HG03045 (cell line): ENCODE data around the gene TTBK1.

Source experiments
- ATAC-seq: cut with Tn5 transposase; IDR thresholded peaks from one replicate; pipeline ENCODE4 v1.9.1; 2021; ENCODE audit warnings: mild to moderate bottlenecking, moderate library complexity; ENCODE audit not compliant: unreplicated experiment

TTBK1 gene

DNA sequence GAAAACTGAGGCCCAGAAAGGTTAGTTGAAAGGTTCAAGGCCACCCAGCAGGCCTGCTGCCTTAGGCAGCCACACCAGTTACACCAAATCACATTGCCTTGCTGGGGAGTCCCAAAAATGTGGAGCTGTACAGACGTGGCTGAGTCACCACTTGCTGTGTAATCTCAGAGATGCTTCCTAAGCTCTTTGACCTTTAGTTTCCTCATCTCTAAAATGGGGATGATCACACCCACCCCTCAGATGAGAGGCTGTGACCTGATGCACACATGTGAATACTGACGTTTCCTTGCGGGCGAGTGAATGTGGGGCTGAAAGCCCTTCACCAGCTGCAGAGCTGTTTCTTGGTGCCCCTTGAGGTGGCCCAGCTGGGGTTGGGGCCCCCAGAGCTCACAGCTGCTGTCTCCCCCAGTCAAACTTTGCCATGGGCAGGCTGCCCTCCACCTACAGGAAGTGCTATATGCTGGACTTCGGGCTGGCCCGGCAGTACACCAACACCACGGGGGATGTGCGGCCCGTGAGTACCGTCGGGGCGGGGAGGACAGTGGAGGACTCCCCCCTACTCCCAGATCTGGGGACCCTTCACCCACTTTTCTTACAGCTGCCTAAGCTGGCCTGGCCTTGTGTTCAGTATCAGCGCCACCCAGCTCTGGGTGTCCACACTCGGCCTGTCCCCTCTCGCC is 11.0 kb downstream of the TTBK1 start:
- no peak for ATAC-seq

DNA sequence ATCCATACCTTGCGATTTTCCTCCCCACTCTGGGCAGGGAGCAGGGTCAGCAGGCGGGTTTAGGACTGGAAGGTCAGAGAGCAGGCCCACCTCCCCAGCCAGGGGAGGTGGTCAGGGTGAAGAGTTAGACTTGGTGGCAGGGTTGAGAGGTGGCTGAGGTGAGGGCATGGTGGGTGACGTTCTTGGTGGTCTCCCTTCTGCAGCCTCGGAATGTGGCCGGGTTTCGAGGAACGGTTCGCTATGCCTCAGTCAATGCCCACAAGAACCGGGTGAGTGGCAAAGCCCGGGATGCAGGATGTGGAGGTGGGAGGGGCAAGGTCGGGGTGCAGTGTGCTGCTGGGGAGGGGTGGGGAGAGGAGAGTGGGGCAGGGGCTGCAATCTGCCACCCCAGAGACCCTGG is 11.6 kb downstream of the TTBK1 start:
- ATAC-seq, result no peak

DNA sequence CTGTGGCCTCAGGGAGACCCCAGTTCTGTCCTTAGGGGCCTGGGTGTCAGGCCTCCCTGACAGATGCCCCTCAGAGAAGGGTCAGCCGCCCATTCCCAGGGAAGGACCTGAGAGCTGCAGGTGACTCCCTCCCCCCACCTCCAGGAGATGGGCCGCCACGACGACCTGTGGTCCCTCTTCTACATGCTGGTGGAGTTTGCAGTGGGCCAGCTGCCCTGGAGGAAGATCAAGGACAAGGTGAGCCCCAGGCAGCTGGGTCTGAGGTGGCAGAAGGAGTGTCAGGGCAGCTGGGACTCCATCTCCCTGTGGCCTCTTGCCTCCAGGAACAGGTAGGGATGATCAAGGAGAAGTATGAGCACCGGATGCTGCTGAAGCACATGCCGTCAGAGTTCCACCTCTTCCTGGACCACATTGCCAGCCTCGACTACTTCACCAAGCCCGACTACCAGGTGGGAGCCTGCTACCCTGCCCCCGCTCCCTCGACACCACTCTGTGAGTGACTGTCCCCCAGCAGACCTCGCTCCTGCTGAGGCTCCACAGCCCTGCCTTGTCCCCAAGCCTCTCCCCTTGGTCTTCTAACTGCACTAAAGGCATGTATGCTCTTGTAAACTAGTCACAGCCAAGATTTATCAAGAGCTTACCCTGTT is 12.2 kb downstream of the TTBK1 start:
- no peak for ATAC-seq

DNA sequence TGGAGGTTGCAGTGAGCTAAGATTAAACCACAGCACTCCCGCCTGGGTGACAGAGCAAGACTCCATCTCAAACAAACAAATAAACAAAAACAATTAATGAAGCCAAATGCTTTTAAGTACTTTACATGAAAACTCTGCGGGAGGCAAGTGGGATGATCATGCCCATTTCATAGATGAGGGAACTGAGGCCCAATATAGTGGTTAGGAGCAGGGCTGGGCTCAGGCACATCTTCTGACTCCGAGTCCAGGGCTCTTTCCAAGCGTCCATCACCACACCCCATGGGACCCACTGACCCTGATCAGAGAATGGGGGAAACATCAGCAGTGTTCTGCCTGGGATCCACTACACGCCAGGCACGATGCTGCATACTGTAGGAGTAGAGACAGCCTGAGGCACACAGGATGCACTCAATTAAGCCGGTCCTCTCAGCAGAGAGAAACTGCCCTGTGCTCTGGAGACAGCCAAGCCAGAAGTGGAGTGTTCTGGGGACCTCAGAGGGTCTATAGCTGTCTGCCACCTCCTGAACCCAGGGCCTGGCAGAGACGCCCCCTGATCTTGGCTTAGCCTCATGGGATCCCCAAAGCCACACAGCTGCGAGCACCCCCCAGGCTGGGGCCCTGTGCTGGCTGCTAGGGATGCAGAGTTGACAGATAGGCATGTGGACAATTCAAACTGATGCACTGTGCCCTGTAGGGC is 13.5 kb downstream of the TTBK1 start:
- no peak for ATAC-seq

DNA sequence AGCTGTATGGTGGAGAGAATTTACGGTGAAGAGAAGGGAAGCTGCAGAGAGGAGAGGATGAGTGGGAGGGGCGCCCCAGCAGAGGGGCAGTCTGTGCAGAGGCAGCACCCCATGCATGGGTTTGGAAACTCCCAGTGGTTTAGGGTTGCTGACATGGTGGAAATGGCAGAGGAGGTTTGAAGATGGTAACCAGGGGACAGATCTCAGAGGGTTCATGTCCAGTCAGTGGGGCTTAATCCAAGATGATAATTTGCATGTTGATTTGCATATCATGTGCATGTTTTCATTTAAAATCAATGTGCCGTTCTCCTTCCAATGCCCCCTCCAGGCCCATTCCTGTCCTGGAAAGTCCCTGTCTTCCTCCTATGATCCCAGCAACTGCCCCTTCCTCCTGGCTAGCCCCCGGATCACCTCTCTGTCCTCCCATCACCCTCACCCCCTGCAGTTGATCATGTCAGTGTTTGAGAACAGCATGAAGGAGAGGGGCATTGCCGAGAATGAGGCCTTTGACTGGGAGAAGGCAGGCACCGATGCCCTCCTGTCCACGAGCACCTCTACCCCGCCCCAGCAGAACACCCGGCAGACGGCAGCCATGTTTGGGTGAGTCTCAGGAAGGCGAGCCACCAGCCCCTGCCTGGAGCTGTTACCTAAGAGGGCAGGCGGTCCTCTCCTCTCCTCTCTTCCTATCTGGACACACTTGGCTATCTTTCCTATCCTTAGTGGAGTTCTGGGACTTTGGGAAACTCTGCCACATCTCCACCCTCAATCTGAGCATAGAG is 14.3 kb downstream of the TTBK1 start:
- ATAC-seq, result no peak

DNA sequence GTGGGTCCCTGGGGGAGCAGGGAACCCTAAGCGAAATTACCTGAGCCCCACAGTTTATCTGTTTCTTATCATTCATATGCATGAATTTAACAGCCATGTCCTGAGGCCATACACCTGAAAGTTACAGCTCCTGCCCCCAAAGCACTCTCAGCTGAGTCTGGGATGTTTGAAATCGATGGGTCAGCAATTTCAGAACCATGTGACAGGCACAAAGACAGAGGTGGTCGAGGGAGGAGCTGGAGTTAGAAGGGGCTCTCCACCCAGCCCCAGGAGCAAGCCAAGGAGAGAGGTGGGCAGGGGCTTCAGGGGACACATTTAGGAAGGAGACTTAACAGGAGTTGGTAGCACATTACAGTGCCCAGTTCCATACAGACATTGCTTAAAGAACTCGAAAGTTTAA is 14.9 kb downstream of the TTBK1 start:
- ATAC-seq, result no peak

DNA sequence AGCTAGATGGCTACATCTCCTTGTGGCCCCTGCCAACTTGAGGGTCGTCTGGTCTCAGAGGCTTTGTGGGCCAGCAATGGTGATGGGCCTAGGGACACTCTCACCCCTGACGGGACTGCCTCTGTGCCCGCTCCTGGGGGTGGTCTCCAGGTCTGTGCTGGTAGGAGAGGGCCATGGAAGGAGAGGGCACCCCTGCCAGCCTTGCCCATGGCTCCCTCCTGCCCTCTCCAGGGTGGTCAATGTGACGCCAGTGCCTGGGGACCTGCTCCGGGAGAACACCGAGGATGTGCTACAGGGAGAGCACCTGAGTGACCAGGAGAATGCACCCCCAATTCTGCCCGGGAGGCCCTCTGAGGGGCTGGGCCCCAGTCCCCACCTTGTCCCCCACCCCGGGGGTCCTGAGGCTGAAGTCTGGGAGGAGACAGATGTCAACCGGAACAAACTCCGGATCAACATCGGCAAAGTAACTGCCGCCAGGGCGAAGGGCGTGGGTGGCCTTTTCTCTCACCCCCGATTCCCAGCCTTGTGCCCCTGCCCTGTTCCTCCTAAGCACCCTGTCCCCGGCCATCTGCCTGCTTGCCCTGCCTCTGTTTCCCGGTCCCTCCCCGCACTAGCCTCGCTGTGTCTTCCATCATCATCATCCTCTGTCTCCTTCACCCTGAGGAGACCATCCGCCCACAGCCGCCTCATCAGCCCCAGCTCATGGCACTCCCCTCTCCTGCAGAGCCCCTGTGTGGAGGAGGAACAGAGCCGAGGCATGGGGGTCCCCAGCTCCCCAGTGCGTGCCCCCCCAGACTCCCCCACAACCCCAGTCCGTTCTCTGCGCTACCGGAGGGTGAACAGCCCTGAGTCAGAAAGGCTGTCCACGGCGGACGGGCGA is 15.8 kb downstream of the TTBK1 start:
- no peak for ATAC-seq

DNA sequence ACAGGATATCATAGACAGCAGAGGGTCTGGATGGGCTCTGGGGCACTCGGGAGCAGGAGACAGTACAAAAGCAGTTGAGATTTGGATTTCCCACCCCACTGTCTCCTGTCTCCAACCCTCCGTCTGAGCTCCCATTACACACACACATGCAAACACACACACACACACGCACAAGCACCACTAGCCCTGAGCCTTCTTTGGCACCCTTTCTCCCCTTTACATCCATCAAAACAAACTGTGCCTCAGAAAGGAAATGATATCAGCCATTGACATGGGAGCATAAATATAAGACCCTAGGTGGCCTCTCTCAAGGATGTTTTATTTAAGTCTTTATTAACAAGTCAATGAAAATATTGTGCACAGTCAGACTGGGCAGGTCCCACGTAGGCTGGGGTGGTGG is 17.5 kb downstream of the TTBK1 start:
- no peak for ATAC-seq

DNA sequence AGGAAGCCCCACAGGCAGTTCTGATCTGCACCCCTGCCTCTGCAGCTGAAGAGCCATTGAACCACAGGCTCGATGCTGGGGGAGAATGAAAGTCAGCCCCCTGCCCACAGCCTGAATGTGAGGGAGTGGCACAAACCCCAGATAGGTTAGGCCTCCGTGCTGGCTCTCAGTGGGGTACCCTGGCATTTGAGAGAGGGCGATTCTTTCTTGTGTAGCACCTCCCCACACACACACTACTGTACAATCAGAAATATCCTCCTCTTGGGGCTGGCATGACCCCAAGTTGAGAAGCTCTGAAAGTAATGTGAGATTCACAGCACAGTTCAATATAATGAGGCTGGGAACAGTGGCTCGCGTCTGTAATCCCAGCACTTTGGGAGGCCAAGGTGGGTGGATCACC is 17.9 kb downstream of the TTBK1 start:
- no peak for ATAC-seq

DNA sequence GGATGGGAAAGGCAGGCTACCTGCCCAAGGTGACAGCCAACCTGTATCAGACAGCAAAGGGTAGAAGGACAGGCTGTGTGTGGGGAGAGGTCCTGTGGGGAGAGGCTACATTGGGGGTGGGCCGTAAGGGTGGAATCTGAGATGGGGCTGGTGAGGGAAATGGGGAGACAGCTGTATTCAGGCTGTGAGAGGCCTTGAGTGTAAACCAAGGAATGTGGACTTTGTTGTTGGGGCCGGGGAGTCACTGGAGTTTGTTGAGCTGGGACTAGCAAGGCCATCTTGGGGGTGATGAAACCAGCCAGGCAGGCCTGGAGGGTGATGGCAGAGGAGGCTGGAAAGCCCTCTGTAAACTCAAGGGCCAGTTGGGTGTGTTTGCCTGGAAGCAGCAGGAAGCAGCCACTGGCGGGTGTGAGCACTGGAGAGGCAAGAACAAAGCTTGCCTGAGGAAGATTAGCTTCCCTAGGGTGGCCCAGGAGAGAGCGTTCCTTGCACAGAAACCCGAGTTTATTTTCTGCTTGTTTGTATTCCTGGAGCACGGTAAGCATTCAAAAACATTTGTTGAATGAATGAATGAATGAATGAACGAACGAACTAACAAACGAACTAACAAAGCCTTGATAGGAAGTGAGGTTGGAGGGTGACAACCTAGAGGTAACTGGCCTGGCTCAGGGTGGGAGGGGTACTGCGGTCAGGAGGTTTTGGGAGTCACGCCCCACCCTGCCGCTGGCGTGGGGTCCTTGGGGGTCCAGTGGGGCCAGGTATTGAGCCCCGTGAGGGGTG is 18.9 kb downstream of the TTBK1 start:
- ATAC-seq, result no peak

DNA sequence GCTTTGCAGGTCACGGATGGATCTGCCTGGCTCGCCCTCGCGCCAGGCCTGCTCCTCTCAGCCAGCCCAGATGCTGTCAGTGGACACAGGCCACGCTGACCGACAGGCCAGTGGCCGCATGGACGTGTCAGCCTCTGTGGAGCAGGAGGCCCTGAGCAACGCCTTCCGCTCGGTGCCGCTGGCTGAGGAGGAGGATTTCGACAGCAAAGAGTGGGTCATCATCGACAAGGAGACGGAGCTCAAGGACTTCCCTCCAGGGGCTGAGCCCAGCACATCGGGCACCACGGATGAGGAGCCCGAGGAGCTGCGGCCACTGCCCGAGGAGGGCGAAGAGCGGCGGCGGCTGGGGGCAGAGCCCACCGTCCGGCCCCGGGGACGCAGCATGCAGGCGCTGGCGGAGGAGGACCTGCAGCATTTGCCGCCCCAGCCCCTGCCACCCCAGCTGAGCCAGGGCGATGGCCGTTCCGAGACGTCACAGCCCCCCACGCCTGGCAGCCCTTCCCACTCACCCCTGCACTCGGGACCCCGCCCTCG is 19.6 kb downstream of the TTBK1 start:
- no peak for ATAC-seq

DNA sequence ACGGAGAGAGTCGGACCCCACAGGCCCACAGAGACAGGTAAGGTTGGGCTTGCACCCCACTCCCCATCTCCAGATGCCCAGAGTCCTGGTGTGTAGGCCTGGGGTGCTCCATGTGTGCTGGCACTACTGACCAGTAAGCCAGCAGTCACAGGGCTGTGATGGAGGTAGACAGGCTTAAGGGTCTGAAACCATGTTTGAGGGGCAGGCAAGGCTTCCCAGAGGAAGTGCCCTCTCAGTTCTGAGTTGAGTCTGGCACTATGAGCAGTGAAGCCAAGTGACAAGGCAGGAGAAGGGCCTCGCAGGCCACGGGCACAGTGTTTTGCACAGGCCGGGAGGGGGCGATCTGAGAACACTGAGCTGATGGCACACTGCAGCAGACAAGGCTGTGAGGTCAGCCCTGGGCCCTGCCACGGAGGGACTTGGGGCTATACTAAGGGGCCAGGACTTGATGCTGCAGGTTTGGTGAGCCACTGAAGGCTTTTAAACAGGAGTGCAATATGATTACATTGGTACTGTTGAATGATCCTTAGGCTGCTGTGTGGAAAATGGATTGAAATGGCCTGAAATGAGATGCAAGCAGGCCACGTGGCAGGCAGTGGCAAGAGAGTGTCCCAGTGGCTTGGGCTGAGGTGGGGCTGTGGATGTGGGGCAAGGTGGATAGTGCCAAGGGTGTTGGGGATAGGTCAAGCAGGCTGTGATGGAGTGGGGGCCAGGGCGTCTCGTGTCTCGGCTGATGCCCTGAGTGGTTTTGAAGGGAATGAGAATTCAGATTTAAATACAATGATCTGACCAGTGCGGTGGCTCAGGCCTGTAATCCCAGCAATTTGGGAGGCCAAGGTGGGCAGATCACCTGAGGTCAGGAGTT is 20.3 kb downstream of the TTBK1 start:
- ATAC-seq, result peak; percentile 73

DNA sequence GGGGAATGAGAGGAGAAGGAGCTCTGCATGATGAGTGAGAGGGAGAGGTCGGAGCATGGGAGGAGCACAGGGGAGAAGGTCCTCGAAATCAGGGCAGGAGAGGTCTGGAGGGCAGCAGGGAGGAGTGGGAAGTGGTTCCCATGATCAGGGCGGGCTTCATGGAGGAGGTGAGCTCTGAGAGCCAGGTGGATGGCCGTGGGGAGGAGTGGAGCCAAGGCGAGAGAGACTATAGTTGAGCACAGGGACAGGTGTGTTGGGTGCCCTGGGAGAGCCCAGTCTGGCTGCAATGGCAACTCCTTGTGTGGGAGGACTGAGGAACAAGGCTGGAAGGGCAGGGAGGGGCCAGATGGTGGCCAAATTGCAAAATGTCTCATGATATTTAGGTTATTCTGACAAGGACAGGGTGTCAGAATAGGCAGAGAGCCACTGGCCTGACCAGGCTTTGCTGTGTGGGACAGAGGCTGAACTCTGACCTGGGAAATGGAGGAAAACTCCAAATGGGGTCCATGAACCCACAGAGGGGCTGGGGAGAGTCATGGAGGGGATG is 21.4 kb downstream of the TTBK1 start:
- no peak for ATAC-seq

DNA sequence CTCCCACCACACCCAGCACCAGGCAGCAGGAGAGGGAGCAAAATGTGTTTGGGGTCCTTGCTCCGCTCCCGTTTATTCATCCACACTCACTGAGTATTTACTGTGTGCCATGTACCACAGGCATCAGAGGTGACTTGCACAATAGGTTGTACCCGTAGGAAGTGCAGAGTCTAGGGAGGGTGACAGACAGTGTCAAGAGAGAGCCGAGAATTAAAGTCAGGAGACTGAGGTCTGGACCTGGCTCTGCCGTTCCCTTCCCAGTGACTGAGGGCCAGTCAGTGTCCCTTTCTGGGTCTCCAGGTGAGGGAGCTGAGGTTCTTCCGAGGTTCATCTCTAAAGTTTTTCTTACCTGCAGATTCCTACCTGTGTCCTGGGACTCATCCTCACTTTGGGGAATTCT is 22.3 kb downstream of the TTBK1 start:
- ATAC-seq, result no peak

DNA sequence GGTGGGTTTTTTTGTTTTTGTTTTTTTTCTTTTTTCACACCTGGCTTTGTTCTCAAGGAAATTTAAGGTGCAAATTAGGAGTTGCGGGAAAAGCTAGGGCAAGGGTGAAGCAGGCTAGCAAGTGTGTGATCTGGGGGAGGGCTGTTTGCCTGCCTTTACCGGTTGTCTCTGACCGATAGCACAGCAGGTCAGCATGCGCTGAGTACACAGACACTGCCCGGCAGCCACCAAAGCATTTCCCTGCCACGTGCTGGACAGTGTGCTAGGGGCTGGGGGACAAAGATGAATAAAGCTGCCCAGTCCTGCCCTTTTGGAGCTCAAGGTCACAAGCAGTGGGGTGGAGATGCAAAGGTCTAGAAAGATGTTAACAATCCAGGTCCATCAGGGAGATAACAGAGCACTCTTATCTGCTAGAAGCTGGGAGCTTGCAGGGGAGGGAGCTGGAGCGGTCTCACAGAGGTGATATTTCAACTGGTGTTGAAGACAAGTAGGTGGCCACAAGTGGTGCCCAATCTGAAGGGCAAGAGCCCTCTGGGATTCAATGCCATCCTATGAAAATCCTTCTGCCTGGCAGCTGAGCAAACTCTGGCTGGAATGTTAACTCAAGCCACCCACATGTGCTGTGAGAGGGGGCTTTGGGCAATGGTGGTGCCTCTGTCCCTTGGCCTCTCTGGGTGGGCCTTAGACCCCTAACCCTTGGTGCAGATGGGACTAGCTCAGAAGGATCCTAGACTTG is 24.5 kb downstream of the TTBK1 start:
- ATAC-seq, result no peak

DNA sequence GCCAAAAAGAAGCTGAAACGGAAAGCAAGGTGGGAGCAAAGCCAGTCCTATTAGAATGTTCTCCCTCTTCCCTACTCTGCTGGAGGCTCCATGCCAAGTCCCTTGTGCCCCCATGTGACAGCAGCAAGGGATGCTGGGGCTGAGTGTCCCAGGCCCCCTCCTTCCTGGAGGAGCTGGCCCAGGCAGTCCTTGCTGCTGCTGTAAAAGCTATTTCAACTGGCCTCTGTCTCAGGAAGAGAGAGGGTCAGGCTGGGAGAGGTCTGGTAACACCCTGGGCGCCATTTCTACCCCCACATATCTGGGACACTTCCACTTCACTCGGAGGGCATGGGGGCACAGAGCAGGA is 25.0 kb downstream of the TTBK1 start:
- no peak for ATAC-seq

DNA sequence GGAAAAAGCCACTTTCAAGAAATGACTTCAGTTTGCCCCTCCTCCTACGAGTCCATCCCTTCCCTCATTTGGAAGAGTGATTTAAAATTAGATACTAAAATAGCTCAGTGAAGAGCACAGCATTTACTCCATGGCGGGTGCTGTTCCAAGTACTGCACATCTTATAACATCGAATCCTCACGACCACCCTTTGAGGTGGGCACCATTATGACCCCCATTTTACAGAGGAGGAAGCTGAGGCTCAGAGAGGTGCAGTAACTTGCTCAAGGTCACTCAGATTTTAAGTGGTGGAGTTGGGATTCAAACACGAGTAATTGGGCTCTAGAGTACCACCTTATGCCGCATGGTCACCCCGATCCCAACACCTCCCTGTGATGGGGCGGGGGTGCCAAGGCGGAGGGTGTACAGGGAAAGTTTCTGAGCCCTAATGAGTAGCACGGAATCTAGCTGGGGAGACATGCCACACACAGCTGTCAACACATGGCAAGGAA is 25.5 kb downstream of the TTBK1 start:
- no peak for ATAC-seq
